Esophagus muscularis mucosa (tissue), 3 donors: ENCODE measurements around the gene BATF2.

Experiments used
- POLR2A ChIP-seq: fragments of 450-650 bp; IDR thresholded peaks from one replicate; pipeline ENCODE4 v1.6.1; 2017; ENCODE audit warnings: antibody characterized with exemption, moderate library complexity, mild to moderate bottlenecking, low read depth
- TF ChIP-seq, protein P1 (sequence below), 3 experiments: fragments of 200-600 bp in 2 of 3; fragments of 450-650 bp in 1 of 3; sonication (generic) in 2 of 3; IDR thresholded peaks; one replicate each; pipeline ENCODE4 v1.5.1; 2017 to 2019; ENCODE audit warnings: antibody characterized with exemption in 3 of 3, mild to moderate bottlenecking in 2 of 3, moderate library complexity in 1 of 3

DNA sequence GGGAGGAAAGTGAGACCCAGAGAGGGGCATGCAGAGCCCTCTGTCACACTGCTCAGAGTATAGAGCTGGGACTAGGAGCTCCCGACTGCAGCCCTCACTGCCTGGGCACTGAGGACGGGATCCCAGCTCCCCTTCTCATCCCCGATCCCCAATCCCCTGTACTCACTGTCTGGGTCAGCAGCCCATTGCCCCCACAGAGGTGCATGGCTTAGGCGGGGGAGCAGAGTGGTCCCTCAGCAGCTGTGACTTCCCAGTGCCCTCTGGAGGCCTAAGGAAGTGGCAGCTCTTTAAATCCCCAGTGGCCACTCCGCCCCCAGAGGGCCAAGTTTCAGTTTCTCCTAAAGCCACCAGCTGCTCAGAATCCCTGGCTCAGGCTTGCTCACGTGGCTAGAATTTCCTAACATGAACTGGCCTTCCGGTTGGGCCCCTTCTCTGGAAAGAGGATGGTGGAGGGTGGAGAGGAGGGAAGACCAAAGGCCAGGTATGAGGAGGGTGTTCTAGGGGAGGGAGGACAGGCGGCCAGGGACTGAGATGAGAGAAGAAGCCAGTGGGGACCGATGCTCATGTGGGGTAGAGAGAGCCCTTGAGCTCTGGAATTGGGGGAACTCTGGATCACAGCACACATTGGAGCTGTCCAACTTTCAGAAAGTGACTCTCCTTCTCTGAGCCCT, at the start of gene BATF2:
- no peak for TF ChIP-seq POLR2A
- TF ChIP-seq, protein P1, sequence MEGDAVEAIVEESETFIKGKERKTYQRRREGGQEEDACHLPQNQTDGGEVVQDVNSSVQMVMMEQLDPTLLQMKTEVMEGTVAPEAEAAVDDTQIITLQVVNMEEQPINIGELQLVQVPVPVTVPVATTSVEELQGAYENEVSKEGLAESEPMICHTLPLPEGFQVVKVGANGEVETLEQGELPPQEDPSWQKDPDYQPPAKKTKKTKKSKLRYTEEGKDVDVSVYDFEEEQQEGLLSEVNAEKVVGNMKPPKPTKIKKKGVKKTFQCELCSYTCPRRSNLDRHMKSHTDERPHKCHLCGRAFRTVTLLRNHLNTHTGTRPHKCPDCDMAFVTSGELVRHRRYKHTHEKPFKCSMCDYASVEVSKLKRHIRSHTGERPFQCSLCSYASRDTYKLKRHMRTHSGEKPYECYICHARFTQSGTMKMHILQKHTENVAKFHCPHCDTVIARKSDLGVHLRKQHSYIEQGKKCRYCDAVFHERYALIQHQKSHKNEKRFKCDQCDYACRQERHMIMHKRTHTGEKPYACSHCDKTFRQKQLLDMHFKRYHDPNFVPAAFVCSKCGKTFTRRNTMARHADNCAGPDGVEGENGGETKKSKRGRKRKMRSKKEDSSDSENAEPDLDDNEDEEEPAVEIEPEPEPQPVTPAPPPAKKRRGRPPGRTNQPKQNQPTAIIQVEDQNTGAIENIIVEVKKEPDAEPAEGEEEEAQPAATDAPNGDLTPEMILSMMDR (IDR thresholded peaks at IDR 0.05) = peak; percentile 30 to 54 (median 52)
